GM19467 (cell line): ENCODE measurements around the gene KRTAP13-4.

Source experiments
- ATAC-seq: cut with Tn5 transposase; IDR thresholded peaks from one replicate; pipeline ENCODE4 v1.9.1; 2021; ENCODE audit warnings: mild to moderate bottlenecking, moderate library complexity; ENCODE audit not compliant: unreplicated experiment

The KRTAP13-4 gene

GRCh38 chr21:30430170-30430655, at the start of gene KRTAP13-4:
Gene KRTAP13-4 (plus strand): TSS chr21:30430220. CDS start chr21:30430276, 56 bp downstream.
- ATAC-seq: no peak

- no peak for ATAC-seq
Observed at GRCh38 chr21:30382201-30382600, 47.8 kb upstream of the KRTAP13-4 start.

GRCh38 chr21:30391492-30392025, 38.5 kb upstream of the KRTAP13-4 start:
- no peak for ATAC-seq

- no peak for ATAC-seq
Observed at GRCh38 chr21:30395731-30396130, 34.3 kb upstream of the KRTAP13-4 start, which contains the start of gene KRTAP13-1. Gene KRTAP13-1 (plus strand): TSS chr21:30396031. CDS start chr21:30396087, 56 bp downstream.

- ATAC-seq: no peak
Observed at GRCh38 chr21:30408782-30409494, 21.1 kb upstream of the KRTAP13-4 start.

- ATAC-seq: no peak
Observed at GRCh38 chr21:30415993-30416392, 14.0 kb upstream of the KRTAP13-4 start.

GRCh38 chr21:30425826-30426225, 4.2 kb upstream of the KRTAP13-4 start, which contains the start of gene KRTAP13-3:
Gene KRTAP13-3 (minus strand): TSS chr21:30425926. CDS start chr21:30425912, 14 bp downstream.
- ATAC-seq: no peak

- ATAC-seq: no peak
Observed at GRCh38 chr21:30426731-30427130, 3.3 kb upstream of the KRTAP13-4 start.

- ATAC-seq: peak; percentile 64
Observed at GRCh38 chr21:30434033-30434631, 4.1 kb downstream of the KRTAP13-4 start.

- no peak for ATAC-seq
Observed at GRCh38 chr21:30437010-30437565, 7.1 kb downstream of the KRTAP13-4 start.

- no peak for ATAC-seq
Observed at GRCh38 chr21:30439975-30440374, 10.0 kb downstream of the KRTAP13-4 start, which contains the start of gene KRTAP15-1. Gene KRTAP15-1 (plus strand): TSS chr21:30440275. CDS start chr21:30440328, 53 bp downstream.

GRCh38 chr21:30443226-30443625, 13.2 kb downstream of the KRTAP13-4 start:
- no peak for ATAC-seq

- ATAC-seq: no peak
Observed at GRCh38 chr21:30444204-30444603, 14.2 kb downstream of the KRTAP13-4 start.

GRCh38 chr21:30447056-30447455, 17.0 kb downstream of the KRTAP13-4 start:
- ATAC-seq: no peak

GRCh38 chr21:30448514-30448913, 18.5 kb downstream of the KRTAP13-4 start:
- ATAC-seq: no peak

GRCh38 chr21:30463713-30464112, 33.7 kb downstream of the KRTAP13-4 start:
- no peak for ATAC-seq

GRCh38 chr21:30468900-30469714, 39.1 kb downstream of the KRTAP13-4 start:
- ATAC-seq: no peak

- no peak for ATAC-seq
Observed at GRCh38 chr21:30478004-30478403, 48.0 kb downstream of the KRTAP13-4 start.

GRCh38 chr21:30479259-30479658, 49.2 kb downstream of the KRTAP13-4 start:
- ATAC-seq: no peak

GRCh38 chr21:30480145-30480544, 50.1 kb downstream of the KRTAP13-4 start, which contains the start of gene KRTAP19-1:
Gene KRTAP19-1 (minus strand): TSS chr21:30480367. CDS start chr21:30480317, 50 bp downstream.
- ATAC-seq: no peak
